Kidney capillary endothelial cell (primary cell): Measurements from ENCODE around the gene C2orf76.
A peak's percentile ranks its signal among the peaks of the same experiment; 100 is the strongest.
"Not testable (repeated sequence)": the region's sequence is repeated elsewhere in the genome, so short reads cannot be mapped to it uniquely, and the experiment has no call there.

ENCODE experiments used
- DNase-seq: peaks from one replicate; pipeline ENCODE4 v3.0.0-alpha.2; 2018; ENCODE audit warnings: low spot score

The C2orf76 gene

GRCh38 chr2:119366649-119367471, at the start of gene C2orf76, which contains the start of gene DBI:
Gene C2orf76 (minus strand): TSS chr2:119366834. CDS start chr2:119339959, 26,875 bp downstream.
Gene DBI (plus strand): TSS chr2:119366977. CDS start chr2:119367052, 75 bp downstream.
- DNase-seq: peak; percentile 94

GRCh38 chr2:119415630-119416029, 49.0 kb upstream of the C2orf76 start:
- no peak for DNase-seq

- DNase-seq: no peak
These were observed 48.3 kb upstream of the C2orf76 start for GRCh38 chr2:119414894-119415293.

GRCh38 chr2:119409506-119409905, 42.9 kb upstream of the C2orf76 start:
- no peak for DNase-seq

GRCh38 chr2:119408221-119408619, 41.6 kb upstream of the C2orf76 start:
- no peak for DNase-seq

GRCh38 chr2:119407430-119408220, 41.0 kb upstream of the C2orf76 start:
- peak; percentile 47 for DNase-seq

- DNase-seq: no peak
These were observed 38.5 kb upstream of the C2orf76 start for GRCh38 chr2:119405151-119405550.

- DNase-seq: not testable (repeated sequence)
These were observed 37.0 kb upstream of the C2orf76 start for GRCh38 chr2:119403618-119404017.

- no peak for DNase-seq
These were observed 36.3 kb upstream of the C2orf76 start for GRCh38 chr2:119402645-119403560.

- DNase-seq: no peak
These were observed 35.5 kb upstream of the C2orf76 start for GRCh38 chr2:119402106-119402505.

- DNase-seq: no peak
These were observed 30.6 kb upstream of the C2orf76 start for GRCh38 chr2:119397196-119397595.

- no peak for DNase-seq
These were observed 27.5 kb upstream of the C2orf76 start for GRCh38 chr2:119393971-119394748.

GRCh38 chr2:119389615-119390306, 23.1 kb upstream of the C2orf76 start:
- no peak for DNase-seq

GRCh38 chr2:119387381-119388129, 20.9 kb upstream of the C2orf76 start:
- DNase-seq: no peak

GRCh38 chr2:119385466-119385865, 18.8 kb upstream of the C2orf76 start:
- DNase-seq: no peak

- DNase-seq: no peak
These were observed 18.3 kb upstream of the C2orf76 start for GRCh38 chr2:119384971-119385370.

- DNase-seq: no peak
These were observed 16.9 kb upstream of the C2orf76 start for GRCh38 chr2:119383410-119384140.

GRCh38 chr2:119378566-119378965, 11.9 kb upstream of the C2orf76 start:
- no peak for DNase-seq

GRCh38 chr2:119377993-119378345, 11.3 kb upstream of the C2orf76 start:
- DNase-seq: no peak
